ENCODE results near the gene ERGIC1. TPM values are rescaled to one million over a fixed set of nuclear protein-coding genes. Genes with fewer than 3 reads are reported as not detected.

The ERGIC1 gene
- polyA plus RNA-seq, 1 donor from 2014 or later: 59.1 TPM

GRCh38 chr5:172878585-172878932 lies 44.5 kb downstream of the ERGIC1 start:
- TF ChIP-seq SMC3 (conservative IDR thresholded peaks at IDR 0.05; ENCODE audit: poor library complexity) (no peak), TAF1 (IDR thresholded peaks at IDR 0.05; ENCODE audit: low read depth) (no peak)

DNA sequence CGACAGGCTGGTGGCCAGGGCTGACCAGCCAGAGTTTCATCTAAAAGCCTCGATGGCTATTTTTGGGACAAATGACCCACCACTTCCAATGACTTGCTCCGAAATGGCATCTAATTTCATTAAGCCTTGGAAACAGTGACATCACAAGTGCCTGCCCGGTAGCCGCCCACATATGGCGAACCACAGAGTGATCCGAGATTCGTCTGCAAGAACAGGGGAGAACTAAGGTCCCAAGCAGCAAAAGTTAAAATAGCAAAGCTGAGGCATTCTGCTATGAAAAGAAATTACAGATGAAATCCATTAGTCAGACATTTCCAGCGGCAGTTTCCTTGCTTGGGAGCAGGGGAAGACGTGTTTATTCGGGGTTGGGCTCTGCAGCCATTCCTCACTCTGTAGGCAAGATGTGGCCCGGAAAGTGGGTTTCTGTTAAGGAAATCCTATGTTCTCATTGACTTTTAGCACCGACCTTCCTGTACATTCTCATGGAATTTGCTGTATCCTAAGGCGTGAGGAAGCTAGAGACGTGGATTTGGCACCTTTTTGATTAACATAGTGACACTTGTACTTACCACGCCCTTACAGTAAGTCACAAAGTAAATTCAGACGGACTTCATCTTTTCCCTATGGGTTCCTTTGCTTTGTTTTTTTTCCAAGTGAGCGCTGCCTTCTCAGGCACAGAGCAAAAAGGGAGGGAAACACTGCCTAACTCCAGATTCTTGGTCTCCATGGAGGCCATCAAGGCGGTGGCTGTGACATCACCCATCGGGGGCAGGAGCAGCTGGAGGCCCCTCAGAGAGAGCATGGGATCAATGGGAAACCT lies 45.1 kb downstream of the ERGIC1 start:
- H3K36me3 ChIP-seq (ENCODE audit: insufficient read depth, low read length): no peaks in the 10 kb centered on the region
- no peak overlapping the region for H3K4me3 ChIP-seq (ENCODE audit: low read length)
- no peaks in the 10 kb centered on the region for H3K27me3 ChIP-seq (ENCODE audit: insufficient read depth, low read depth, low read length)
- no peak overlapping the region for H3K4me2 ChIP-seq (ENCODE audit: low read length)
- no peaks in the 10 kb centered on the region for H4K20me1 ChIP-seq (ENCODE audit: insufficient read depth)
- H3K79me2 ChIP-seq (replicated peaks; ENCODE audit: insufficient read depth, low read length): no peaks in the 10 kb centered on the region
- H2AFZ ChIP-seq (ENCODE audit: low read depth, low read length): no peak overlapping the region
- no peaks in the 10 kb centered on the region for H3K9me2 ChIP-seq (ENCODE audit: insufficient read depth, low read length)
- no peaks in the 10 kb centered on the region for H3F3A ChIP-seq (ENCODE audit: insufficient read depth, low read length, poor library complexity, severe bottlenecking)
- TF ChIP-seq POLR2AphosphoS5 (IDR thresholded peaks at IDR 0.05) (no peak), MXI1 (conservative IDR thresholded peaks at IDR 0.05; ENCODE audit: poor library complexity, severe bottlenecking) (no peak), RAD21 (conservative IDR thresholded peaks at IDR 0.05) (no peak), SMC3 (conservative IDR thresholded peaks at IDR 0.05; ENCODE audit: poor library complexity) (no peak), TAF1 (IDR thresholded peaks at IDR 0.05; ENCODE audit: low read depth) (no peak), EP300 (conservative IDR thresholded peaks at IDR 0.05; ENCODE audit: poor library complexity, severe bottlenecking) (no peak), EZH2 (IDR thresholded peaks at IDR 0.05; ENCODE audit: borderline replicate concordance, insufficient read depth, low read length, poor library complexity, severe bottlenecking) (no peak), REST (IDR thresholded peaks at IDR 0.05; ENCODE audit: borderline replicate concordance) (no peak)
- TF ChIP-seq, protein P1, sequence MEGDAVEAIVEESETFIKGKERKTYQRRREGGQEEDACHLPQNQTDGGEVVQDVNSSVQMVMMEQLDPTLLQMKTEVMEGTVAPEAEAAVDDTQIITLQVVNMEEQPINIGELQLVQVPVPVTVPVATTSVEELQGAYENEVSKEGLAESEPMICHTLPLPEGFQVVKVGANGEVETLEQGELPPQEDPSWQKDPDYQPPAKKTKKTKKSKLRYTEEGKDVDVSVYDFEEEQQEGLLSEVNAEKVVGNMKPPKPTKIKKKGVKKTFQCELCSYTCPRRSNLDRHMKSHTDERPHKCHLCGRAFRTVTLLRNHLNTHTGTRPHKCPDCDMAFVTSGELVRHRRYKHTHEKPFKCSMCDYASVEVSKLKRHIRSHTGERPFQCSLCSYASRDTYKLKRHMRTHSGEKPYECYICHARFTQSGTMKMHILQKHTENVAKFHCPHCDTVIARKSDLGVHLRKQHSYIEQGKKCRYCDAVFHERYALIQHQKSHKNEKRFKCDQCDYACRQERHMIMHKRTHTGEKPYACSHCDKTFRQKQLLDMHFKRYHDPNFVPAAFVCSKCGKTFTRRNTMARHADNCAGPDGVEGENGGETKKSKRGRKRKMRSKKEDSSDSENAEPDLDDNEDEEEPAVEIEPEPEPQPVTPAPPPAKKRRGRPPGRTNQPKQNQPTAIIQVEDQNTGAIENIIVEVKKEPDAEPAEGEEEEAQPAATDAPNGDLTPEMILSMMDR (IDR thresholded peaks at IDR 0.05; ENCODE audit: poor library complexity, severe bottlenecking): no peak
- H3K9ac ChIP-seq (ENCODE audit: low read length): no peak overlapping the region
- no peak overlapping the region for H3K27ac ChIP-seq (ENCODE audit: low read length)
- no peaks in the 10 kb centered on the region for H3K9me3 ChIP-seq (ENCODE audit: low read length)

More at GRCh38 chr5:172878585-172878932, 44.5 kb downstream of the ERGIC1 start:
- H3F3A ChIP-seq (ENCODE audit: insufficient read depth, low read length, poor library complexity, severe bottlenecking): no peaks in the 10 kb centered on the region
- no peaks in the 10 kb centered on the region for H3K9me2 ChIP-seq (ENCODE audit: insufficient read depth, low read length)
- no peak overlapping the region for H3K9ac ChIP-seq (ENCODE audit: low read length)
- no peaks in the 10 kb centered on the region for H3K79me2 ChIP-seq (replicated peaks; ENCODE audit: insufficient read depth, low read length)
- no peaks in the 10 kb centered on the region for H3K9me3 ChIP-seq (ENCODE audit: low read length)
- H2AFZ ChIP-seq (ENCODE audit: low read depth, low read length): no peak overlapping the region
- no peaks in the 10 kb centered on the region for H3K36me3 ChIP-seq (ENCODE audit: insufficient read depth, low read length)
- H3K27ac ChIP-seq (ENCODE audit: low read length): no peak overlapping the region
- H3K4me3 ChIP-seq (ENCODE audit: low read length): no peak overlapping the region
- H3K27me3 ChIP-seq (ENCODE audit: insufficient read depth, low read depth, low read length): no peaks in the 10 kb centered on the region
- no peaks in the 10 kb centered on the region for H4K20me1 ChIP-seq (ENCODE audit: insufficient read depth)
- no peak overlapping the region for H3K4me2 ChIP-seq (ENCODE audit: low read length)
